ENCODE data around the gene CDK5R1. TPM values are rescaled to one million over a fixed set of nuclear protein-coding genes. Genes with fewer than 3 reads are reported as not detected.

CDK5R1 gene
- total and polyA plus RNA-seq, 4 experiments from 2014 or later = 1.2 to 21.2 (median 15.5) TPM

GRCh38 chr17:32519228-32520103 is 32.7 kb downstream of the CDK5R1 start:
- peak overlapping the region; percentile 78 to 96 (median 88) for H3K4me3 Mint-ChIP-seq
- peak overlapping the region; percentile 90 to 98 (median 95) for H3K27ac Mint-ChIP-seq
- ChIA-PET POLR2A (ENCODE audit: partially characterized antibody) (interaction anchor here (0.6 to 5.5 kb wide), 8 partner anchors 12 to 76 kb away, joined by 3 to 91 read pairs (median 5); partner anchors contain the start of gene CDK5R1), CTCF (ENCODE audit: partially characterized antibody) (interaction anchor here (0.6 to 3.7 kb wide), 5 partner anchors 34 to 76 kb away, joined by 3 to 14 read pairs (median 4); no protein-coding TSS in a partner anchor)
- no peaks in the 10 kb centered on the region for H3K9me3 Mint-ChIP-seq
- Histone ChIP-seq H3K27ac (ENCODE audit: low read depth, low read length) (peak overlapping the region; percentile 48), H3K36me3 (ENCODE audit: insufficient read depth, low read length) (no peaks in the 10 kb centered on the region), H3K4me3 (ENCODE audit: low read length in 2 of 2) (peak overlapping the region in 1 of 2 donors; percentile 33), H3K27me3 (ENCODE audit: insufficient read depth, low read length) (no peaks in the 10 kb centered on the region), H3K9me3 (ENCODE audit: control insufficient read depth in 1 of 2, low read length in 2 of 2) (no peaks in the 10 kb centered on the region), H3K4me1 (ENCODE audit: insufficient read depth, low read length) (peaks cover 73% of the 10 kb centered on the region)
- H3K36me3 Mint-ChIP-seq = no peaks in the 10 kb centered on the region
- intact Hi-C loops (cut with micrococcal nuclease) = loop anchor here (1.0 kb wide), 2 partner anchors 16 to 32 kb away; no protein-coding TSS in a partner anchor
- no peaks in the 10 kb centered on the region for H3K27me3 Mint-ChIP-seq
- peak; percentile 50 to 85 (median 54) for DNase-seq
- H3K4me1 Mint-ChIP-seq = peaks cover 54 to 82% (median 67%) of the 10 kb centered on the region in 4 donors

- H3K9me3 ChIP-seq (ENCODE audit: control insufficient read depth in 1 of 2, low read length in 2 of 2) = no peaks in the 10 kb centered on the region
- peak overlapping the region; percentile 90 to 98 (median 95) for H3K27ac Mint-ChIP-seq
- ChIA-PET CTCF (ENCODE audit: partially characterized antibody) (interaction anchor here (0.6 to 3.7 kb wide), 4 partner anchors 35 to 76 kb away, joined by 3 to 14 read pairs (median 4); no protein-coding TSS in a partner anchor), POLR2A (ENCODE audit: partially characterized antibody) (interaction anchor here (1.0 to 5.5 kb wide), 6 partner anchors 11 to 76 kb away, joined by 4 to 91 read pairs (median 12); partner anchors contain the start of gene CDK5R1)
- no peaks in the 10 kb centered on the region for H3K9me3 Mint-ChIP-seq
- no peaks in the 10 kb centered on the region for H3K27me3 Mint-ChIP-seq
- H3K4me3 ChIP-seq (ENCODE audit: low read length in 2 of 2) = peak overlapping the region in 1 of 2 donors; percentile 33
- H3K4me1 ChIP-seq (ENCODE audit: insufficient read depth, low read length) = peaks cover 73% of the 10 kb centered on the region
- peak; percentile 46 to 84 (median 52) for DNase-seq
- no peaks in the 10 kb centered on the region for H3K36me3 ChIP-seq (ENCODE audit: insufficient read depth, low read length)
- no peaks in the 10 kb centered on the region for H3K27me3 ChIP-seq (ENCODE audit: insufficient read depth, low read length)
- peak overlapping the region; percentile 48 for H3K27ac ChIP-seq (ENCODE audit: low read depth, low read length)
- peak overlapping the region; percentile 78 to 96 (median 88) for H3K4me3 Mint-ChIP-seq
- H3K4me1 Mint-ChIP-seq = peaks cover 54 to 83% (median 69%) of the 10 kb centered on the region in 4 donors
- intact Hi-C loops (cut with micrococcal nuclease) = no loop called here
- H3K36me3 Mint-ChIP-seq = no peaks in the 10 kb centered on the region
Observed at GRCh38 chr17:32520104-32520701, 33.4 kb downstream of the CDK5R1 start.

- Histone ChIP-seq H3K27ac (ENCODE audit: low read depth, low read length) (peak overlapping the region; percentile 48), H3K36me3 (ENCODE audit: insufficient read depth, low read length) (no peaks in the 10 kb centered on the region), H3K27me3 (ENCODE audit: insufficient read depth, low read length) (no peaks in the 10 kb centered on the region), H3K4me1 (ENCODE audit: insufficient read depth, low read length) (peaks cover 68% of the 10 kb centered on the region), H3K4me3 (ENCODE audit: low read length in 2 of 2) (peak overlapping the region in 1 of 2 donors; percentile 33), H3K9me3 (ENCODE audit: control insufficient read depth in 1 of 2, low read length in 2 of 2) (no peaks in the 10 kb centered on the region)
- DNase-seq = no peak
- H3K4me3 Mint-ChIP-seq = peak overlapping the region; percentile 36 to 96 (median 88)
- intact Hi-C loops (cut with micrococcal nuclease) = no loop called here
- peaks cover 52 to 78% (median 64%) of the 10 kb centered on the region in 4 donors for H3K4me1 Mint-ChIP-seq
- H3K9me3 Mint-ChIP-seq = no peaks in the 10 kb centered on the region
- CTCF ChIA-PET (ENCODE audit: partially characterized antibody) = no interaction called here
- POLR2A ChIA-PET (ENCODE audit: partially characterized antibody) = interaction anchor here (2.8 to 5.5 kb wide), 3 partner anchors 17 to 35 kb away, joined by 19 to 91 read pairs (median 40); partner anchors contain the start of gene CDK5R1
- no peaks in the 10 kb centered on the region for H3K36me3 Mint-ChIP-seq
- peak overlapping the region; percentile 90 to 98 (median 95) for H3K27ac Mint-ChIP-seq
- no peaks in the 10 kb centered on the region for H3K27me3 Mint-ChIP-seq
Observed at GRCh38 chr17:32520737-32521404, 34.1 kb downstream of the CDK5R1 start.

GRCh38 chr17:32523017-32523680 is 36.4 kb downstream of the CDK5R1 start:
- Histone ChIP-seq H3K9me3 (ENCODE audit: control insufficient read depth in 1 of 2, low read length in 2 of 2) (no peaks in the 10 kb centered on the region), H3K27ac (ENCODE audit: low read depth, low read length) (no peak overlapping the region), H3K4me1 (ENCODE audit: insufficient read depth, low read length) (peaks cover 48% of the 10 kb centered on the region), H3K36me3 (ENCODE audit: insufficient read depth, low read length) (no peaks in the 10 kb centered on the region), H3K4me3 (ENCODE audit: low read length in 2 of 2) (peak overlapping the region in 1 of 2 donors; percentile 4), H3K27me3 (ENCODE audit: insufficient read depth, low read length) (no peaks in the 10 kb centered on the region)
- H3K27me3 Mint-ChIP-seq = no peaks in the 10 kb centered on the region
- H3K27ac Mint-ChIP-seq = peak overlapping the region in 6 of 7 donors; percentile 53 to 82 (median 74)
- DNase-seq = peak in 3 of 5 donors; percentile 11 to 47 (median 16)
- POLR2A ChIA-PET (ENCODE audit: partially characterized antibody) = interaction anchor here (1.0 to 4.6 kb wide), 5 partner anchors 20 to 79 kb away, joined by 3 to 59 read pairs (median 8); partner anchors contain the start of genes CDK5R1 and PSMD11
- peak overlapping the region in 7 of 8 donors; percentile 36 to 84 (median 77) for H3K4me3 Mint-ChIP-seq
- no peaks in the 10 kb centered on the region for H3K9me3 Mint-ChIP-seq
- intact Hi-C loops (cut with micrococcal nuclease) = no loop called here
- peaks cover 38 to 59% (median 49%) of the 10 kb centered on the region in 4 donors for H3K4me1 Mint-ChIP-seq
- no peaks in the 10 kb centered on the region for H3K36me3 Mint-ChIP-seq
- CTCF ChIA-PET (ENCODE audit: partially characterized antibody) = interaction anchor here (0.6 to 5.9 kb wide), 11 partner anchors 10 to 136 kb away, joined by 3 to 52 read pairs (median 5); partner anchors contain the start of genes CDK5R1 and PSMD11

- Histone ChIP-seq H3K9me3 (ENCODE audit: control insufficient read depth in 1 of 2, low read length in 2 of 2) (no peaks in the 10 kb centered on the region), H3K4me3 (ENCODE audit: low read length in 2 of 2) (peak overlapping the region in 1 of 2 donors; percentile 4), H3K4me1 (ENCODE audit: insufficient read depth, low read length) (peaks cover 48% of the 10 kb centered on the region), H3K27ac (ENCODE audit: low read depth, low read length) (no peak overlapping the region), H3K27me3 (ENCODE audit: insufficient read depth, low read length) (no peaks in the 10 kb centered on the region), H3K36me3 (ENCODE audit: insufficient read depth, low read length) (no peaks in the 10 kb centered on the region)
- DNase-seq = peak in 4 of 5 donors; percentile 32 to 46 (median 42)
- H3K27ac Mint-ChIP-seq = peak overlapping the region in 6 of 7 donors; percentile 6 to 82 (median 50)
- no peaks in the 10 kb centered on the region for H3K36me3 Mint-ChIP-seq
- H3K9me3 Mint-ChIP-seq = no peaks in the 10 kb centered on the region
- peaks cover 39 to 59% (median 50%) of the 10 kb centered on the region in 4 donors for H3K4me1 Mint-ChIP-seq
- no peaks in the 10 kb centered on the region for H3K27me3 Mint-ChIP-seq
- intact Hi-C loops (cut with micrococcal nuclease) = loop anchor here (1.0 to 2.0 kb wide), 3 partner anchors 21 to 85 kb away; no protein-coding TSS in a partner anchor
- H3K4me3 Mint-ChIP-seq = peak overlapping the region in 7 of 8 donors; percentile 54 to 84 (median 77)
- CTCF ChIA-PET (ENCODE audit: partially characterized antibody) = interaction anchor here (0.6 to 5.9 kb wide), 14 partner anchors 10 to 135 kb away, joined by 3 to 52 read pairs (median 4); partner anchors contain the start of genes CDK5R1 and PSMD11
- POLR2A ChIA-PET (ENCODE audit: partially characterized antibody) = interaction anchor here (0.7 to 4.6 kb wide), 9 partner anchors 10 to 382 kb away, joined by 3 to 59 read pairs (median 5); partner anchors contain the start of genes CDK5R1, PSMD11 and RHOT1
Observed at GRCh38 chr17:32523827-32524552, 37.2 kb downstream of the CDK5R1 start.

All from CD4-positive, alpha-beta memory T cell (primary cell).